Natural killer cell (primary cell): ENCODE data around the gene DAB2. TPM values are rescaled to one million over a fixed set of nuclear protein-coding genes. Genes with fewer than 3 reads are reported as not detected.

Experiments used
- ATAC-seq, 3 donors: fragments of 150-1000 bp in 2 of 3; fragments of 200-7000 bp in 1 of 3; cut with Tn5 transposase; 1 replicate in 1 of 3; 2 replicates in 2 of 3; pipeline ENCODE4 v1.10.0; 2021; ENCODE audit warnings: mild to moderate bottlenecking in 2 of 3, moderate library complexity in 2 of 3
- DNase-seq, 2 donors: peaks; one replicate each; pipeline versions ENCODE4 v3.0.0 to v3.0.0-alpha.2; 2013 to 2021; ENCODE audit warnings: mixed read lengths in 1 of 2
- H3K27ac ChIP-seq: one replicate; pipeline ENCODE4 v1.5.1; 2013; ENCODE audit warnings: mild to moderate bottlenecking, low read length
- H3K27me3 ChIP-seq: one replicate; pipeline ENCODE4 v1.6.1; 2013; ENCODE audit warnings: low read length; ENCODE audit not compliant: control insufficient read depth, insufficient read depth
- H3K36me3 ChIP-seq: one replicate; pipeline ENCODE4 v1.6.1; 2013; ENCODE audit warnings: low read length; ENCODE audit not compliant: control insufficient read depth, insufficient read depth
- H3K4me1 ChIP-seq: one replicate; pipeline ENCODE4 v1.6.1; 2013; ENCODE audit warnings: low read length; ENCODE audit not compliant: control insufficient read depth, insufficient read depth
- H3K4me3 ChIP-seq: one replicate; pipeline ENCODE4 v1.5.1; 2013; ENCODE audit warnings: low read length
- H3K9me3 ChIP-seq: one replicate; pipeline ENCODE4 v1.6.1; 2013; ENCODE audit warnings: low read length; ENCODE audit not compliant: control insufficient read depth, insufficient read depth
- H3K27ac Mint-ChIP-seq, 2 donors: one replicate each; pipeline ENCODE4 v1.8.0; 2022; ENCODE audit warnings: mild to moderate bottlenecking in 2 of 2, mixed read lengths in 2 of 2, moderate library complexity in 1 of 2
- H3K27me3 Mint-ChIP-seq, 2 donors: one replicate each; pipeline ENCODE4 v1.8.0; 2022; ENCODE audit warnings: low read depth in 2 of 2, mixed read lengths in 2 of 2
- H3K36me3 Mint-ChIP-seq: one replicate; pipeline ENCODE4 v1.8.0; 2022; ENCODE audit warnings: mixed read lengths
- H3K4me1 Mint-ChIP-seq, 2 donors: one replicate each; pipeline ENCODE4 v1.8.0; 2022; ENCODE audit warnings: mixed read lengths in 2 of 2
- H3K4me3 Mint-ChIP-seq: one replicate; pipeline ENCODE4 v1.8.0; 2022; ENCODE audit warnings: mild to moderate bottlenecking, moderate library complexity, mixed read lengths
- H3K9me3 Mint-ChIP-seq, 2 donors: one replicate each; pipeline ENCODE4 v1.8.0; 2022; ENCODE audit warnings: mixed read lengths in 2 of 2
- CTCF ChIP-seq: fragments of 200-600 bp; IDR thresholded peaks from one replicate; pipeline ENCODE4 v1.8.0; 2022; ENCODE audit warnings: antibody characterized with exemption
- WGBS: methylation state at CpG from one replicate; pipeline ENCODE4 v1.1.7; 2013; ENCODE audit warnings: missing lambda C conversion rate; ENCODE audit not compliant: insufficient coverage; 5-methylcytosine and 5-hydroxymethylcytosine counted together
- intact Hi-C: fragments of 100-400 bp; cut with micrococcal nuclease; formaldehyde crosslinking; loops from one replicate; pipeline ENCODE4 v1.14.2; 2022
- total RNA-seq, 4 donors: library from RNA; stranded (reverse); fragments of 120-200 nt in 1 of 4; gene quantifications; one replicate each; pipeline versions ENCODE4 v1.2.3 to v1.2.4, GENCODE V29; 2013 to 2022

DAB2 gene
- 10 to 100 TPM; 33.0 to 53.8 (median 36.9) TPM for total RNA-seq
- 26.6 TPM for total RNA-seq (2013)

- DNase-seq (peak; percentile 57 to 62), ATAC-seq (peak; percentile 87 to 89 (median 88))
- peak; percentile 61 for TF ChIP-seq CTCF
- Mint-ChIP-seq H3K9me3 (no peaks in the 10 kb centered on the region), H3K4me3 (peak within 1 kb of the TSS; percentile 96), H3K27me3 (no peaks in the 10 kb centered on the region), H3K36me3 (no peaks in the 10 kb centered on the region), H3K27ac (peak within 1 kb of the TSS; percentile 85 to 94), H3K4me1 (peaks cover 35 to 45% of the 10 kb centered on the region in 2 donors)
- Histone ChIP-seq H3K27ac (peak within 1 kb of the TSS; percentile 64), H3K27me3 (no peaks in the 10 kb centered on the region), H3K4me1 (peaks cover 17% of the 10 kb centered on the region), H3K4me3 (peak within 1 kb of the TSS; percentile 80), H3K36me3 (no peaks in the 10 kb centered on the region), H3K9me3 (no peaks in the 10 kb centered on the region)
- 1% methylated on average over 50 of the region's 53 CpGs for WGBS
- intact Hi-C loops, result no loop called here
These were observed at the start of gene DAB2 for GRCh38 chr5:39424736-39425637. DAB2 (minus strand) TSS chr5:39424980; CDS start chr5:39394320, 30,660 bp downstream.

GRCh38 chr5:39473156-39473775, 48.5 kb upstream of the DAB2 start:
- no peak overlapping the region for H3K4me3 ChIP-seq
- H3K4me1 ChIP-seq, result no peaks in the 10 kb centered on the region
- H3K27ac ChIP-seq, result no peak overlapping the region
- TF ChIP-seq CTCF, result no peak
- Mint-ChIP-seq H3K27me3 (no peaks in the 10 kb centered on the region), H3K36me3 (no peaks in the 10 kb centered on the region), H3K4me1 (peaks cover 0 to 4% of the 10 kb centered on the region in 2 donors), H3K27ac (no peak overlapping the region), H3K9me3 (no peaks in the 10 kb centered on the region), H3K4me3 (no peak overlapping the region)
- 80% methylated on average over 2 of the region's 3 CpGs for WGBS
- no peak for ATAC-seq
- H3K9me3 ChIP-seq, result no peaks in the 10 kb centered on the region
- DNase-seq, result no peak
- no peaks in the 10 kb centered on the region for H3K27me3 ChIP-seq
- intact Hi-C loops, result no loop called here
- no peaks in the 10 kb centered on the region for H3K36me3 ChIP-seq

GRCh38 chr5:39471836-39472508, 47.2 kb upstream of the DAB2 start:
- ATAC-seq (no peak), DNase-seq (no peak)
- no peaks in the 10 kb centered on the region for H3K36me3 Mint-ChIP-seq
- intact Hi-C loops, result no loop called here
- Histone ChIP-seq H3K36me3 (no peaks in the 10 kb centered on the region), H3K9me3 (no peaks in the 10 kb centered on the region), H3K4me3 (no peak overlapping the region), H3K27me3 (no peaks in the 10 kb centered on the region), H3K4me1 (no peaks in the 10 kb centered on the region), H3K27ac (no peak overlapping the region)
- no peak for TF ChIP-seq CTCF
- H3K27me3 Mint-ChIP-seq, result no peaks in the 10 kb centered on the region
- H3K9me3 Mint-ChIP-seq, result no peaks in the 10 kb centered on the region
- no peak overlapping the region for H3K4me3 Mint-ChIP-seq
- 40% methylated on average over 2 of the region's 3 CpGs for WGBS
- no peak overlapping the region for H3K27ac Mint-ChIP-seq
- peaks cover 4 to 6% of the 10 kb centered on the region in 2 donors for H3K4me1 Mint-ChIP-seq
